Hepatocyte (in vitro differentiated cells): ENCODE results near the gene CCBE1.

Experiments used
- EZH2phosphoT487 ChIP-seq: fragments of 200-600 bp; sonication (generic); IDR thresholded peaks from one replicate; pipeline ENCODE4 v1.6.1; 2018; ENCODE audit warnings: antibody characterized with exemption, mild to moderate bottlenecking, low read depth, moderate library complexity; ENCODE audit not compliant: unreplicated experiment, severe bottlenecking
- TF ChIP-seq, protein P1 (sequence below): fragments of 200-600 bp; sonication (generic); IDR thresholded peaks from 2 replicates; pipeline ENCODE4 v1.5.1; 2016; ENCODE audit warnings: antibody characterized with exemption, mild to moderate bottlenecking; ENCODE audit not compliant: poor library complexity

DNA sequence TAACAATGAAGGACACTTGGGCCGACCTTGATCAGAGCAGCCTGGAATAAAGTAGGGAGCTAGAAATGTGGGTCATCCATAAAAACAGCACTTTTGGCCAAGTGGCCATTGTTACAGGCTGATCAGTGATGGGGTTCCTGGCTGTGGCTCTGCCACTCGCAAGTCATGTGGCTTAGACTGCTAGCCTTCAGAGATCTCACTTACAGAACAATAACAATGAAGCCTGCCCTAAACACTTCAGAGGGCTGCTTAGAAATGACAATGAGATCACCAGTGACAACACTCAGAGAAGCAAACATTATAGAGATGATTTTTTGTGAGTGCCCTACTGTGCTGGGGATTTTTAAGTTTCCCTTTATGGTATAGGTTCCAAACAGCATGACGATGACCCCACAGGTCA lies 230.2 kb downstream of the CCBE1 start:
- no peak for TF ChIP-seq EZH2phosphoT487
- TF ChIP-seq, protein P1, sequence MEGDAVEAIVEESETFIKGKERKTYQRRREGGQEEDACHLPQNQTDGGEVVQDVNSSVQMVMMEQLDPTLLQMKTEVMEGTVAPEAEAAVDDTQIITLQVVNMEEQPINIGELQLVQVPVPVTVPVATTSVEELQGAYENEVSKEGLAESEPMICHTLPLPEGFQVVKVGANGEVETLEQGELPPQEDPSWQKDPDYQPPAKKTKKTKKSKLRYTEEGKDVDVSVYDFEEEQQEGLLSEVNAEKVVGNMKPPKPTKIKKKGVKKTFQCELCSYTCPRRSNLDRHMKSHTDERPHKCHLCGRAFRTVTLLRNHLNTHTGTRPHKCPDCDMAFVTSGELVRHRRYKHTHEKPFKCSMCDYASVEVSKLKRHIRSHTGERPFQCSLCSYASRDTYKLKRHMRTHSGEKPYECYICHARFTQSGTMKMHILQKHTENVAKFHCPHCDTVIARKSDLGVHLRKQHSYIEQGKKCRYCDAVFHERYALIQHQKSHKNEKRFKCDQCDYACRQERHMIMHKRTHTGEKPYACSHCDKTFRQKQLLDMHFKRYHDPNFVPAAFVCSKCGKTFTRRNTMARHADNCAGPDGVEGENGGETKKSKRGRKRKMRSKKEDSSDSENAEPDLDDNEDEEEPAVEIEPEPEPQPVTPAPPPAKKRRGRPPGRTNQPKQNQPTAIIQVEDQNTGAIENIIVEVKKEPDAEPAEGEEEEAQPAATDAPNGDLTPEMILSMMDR, result no peak
